ENCODE measurements around the gene LILRB2. TPM values are rescaled to one million over a fixed set of nuclear protein-coding genes. Genes with fewer than 3 reads are reported as not detected.
A peak's percentile ranks its signal among the peaks of the same experiment; 100 is the strongest.
"Not testable (repeated sequence)": the region's sequence is repeated elsewhere in the genome, so short reads cannot be mapped to it uniquely, and the experiment has no call there.

LILRB2 gene
- total RNA-seq, 1 experiment from 2014 or later: not detected

DNA sequence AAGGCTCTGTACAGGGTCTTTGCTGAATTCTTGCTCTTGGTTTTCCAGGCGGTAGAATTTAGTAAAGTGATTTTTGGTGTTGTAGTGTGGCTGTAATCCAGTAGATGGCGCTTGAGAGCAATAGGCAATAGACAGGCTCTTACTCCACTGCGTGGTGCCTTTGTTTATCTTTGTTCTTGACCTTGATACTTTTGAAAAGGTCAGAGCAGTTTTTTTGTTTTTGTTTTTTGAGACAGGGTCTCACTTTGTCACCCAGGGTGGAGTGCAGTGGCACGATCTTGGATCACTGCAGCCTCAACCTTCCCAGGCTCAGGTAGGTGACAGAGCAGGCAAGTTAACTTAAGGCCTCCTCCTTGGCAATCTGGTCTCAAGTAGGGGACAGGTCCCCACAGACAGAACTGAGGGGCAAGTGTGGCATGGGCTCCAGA is 44.3 kb upstream of the LILRB2 start:
- no peak overlapping the region for H3K27ac ChIP-seq (ENCODE audit: low read depth, low read length, poor library complexity, severe bottlenecking)
- no peaks in the 10 kb centered on the region for H3K36me3 ChIP-seq (ENCODE audit: insufficient read depth, low read length, poor library complexity, severe bottlenecking)
- no peaks in the 10 kb centered on the region for H3K9me3 ChIP-seq (ENCODE audit: low read depth, low read length, poor library complexity, severe bottlenecking)
- ChIA-PET POLR2A (ENCODE audit: low non-redundant PET) (no interaction called here), CTCF (interaction anchor here (0.6 to 1.1 kb wide), 2 partner anchors 8 to 61 kb away, joined by 3 to 9 read pairs; no protein-coding TSS in a partner anchor)
- peaks cover 10% of the 10 kb centered on the region for H3K27me3 ChIP-seq (replicated peaks; ENCODE audit: insufficient read depth, low read depth, low read length, poor library complexity)
- TF ChIP-seq, protein P1, sequence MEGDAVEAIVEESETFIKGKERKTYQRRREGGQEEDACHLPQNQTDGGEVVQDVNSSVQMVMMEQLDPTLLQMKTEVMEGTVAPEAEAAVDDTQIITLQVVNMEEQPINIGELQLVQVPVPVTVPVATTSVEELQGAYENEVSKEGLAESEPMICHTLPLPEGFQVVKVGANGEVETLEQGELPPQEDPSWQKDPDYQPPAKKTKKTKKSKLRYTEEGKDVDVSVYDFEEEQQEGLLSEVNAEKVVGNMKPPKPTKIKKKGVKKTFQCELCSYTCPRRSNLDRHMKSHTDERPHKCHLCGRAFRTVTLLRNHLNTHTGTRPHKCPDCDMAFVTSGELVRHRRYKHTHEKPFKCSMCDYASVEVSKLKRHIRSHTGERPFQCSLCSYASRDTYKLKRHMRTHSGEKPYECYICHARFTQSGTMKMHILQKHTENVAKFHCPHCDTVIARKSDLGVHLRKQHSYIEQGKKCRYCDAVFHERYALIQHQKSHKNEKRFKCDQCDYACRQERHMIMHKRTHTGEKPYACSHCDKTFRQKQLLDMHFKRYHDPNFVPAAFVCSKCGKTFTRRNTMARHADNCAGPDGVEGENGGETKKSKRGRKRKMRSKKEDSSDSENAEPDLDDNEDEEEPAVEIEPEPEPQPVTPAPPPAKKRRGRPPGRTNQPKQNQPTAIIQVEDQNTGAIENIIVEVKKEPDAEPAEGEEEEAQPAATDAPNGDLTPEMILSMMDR (conservative IDR thresholded peaks at IDR 0.05; ENCODE audit: low read depth, low read length): peak; percentile 87
- no peak for TF ChIP-seq EZH2 (IDR thresholded peaks at IDR 0.05; ENCODE audit: borderline replicate concordance, low read depth, low read length, poor library complexity, severe bottlenecking)
- no TSS peak for BruUV-seq (replicated peaks)
- H3K4me3 ChIP-seq (ENCODE audit: low read depth, low read length, poor library complexity, severe bottlenecking): no peak overlapping the region
- intact Hi-C loops (cut with micrococcal nuclease; ENCODE audit: unreplicated experiment): loop anchor here (1.0 kb wide), 1 partner anchor 66 kb away; no protein-coding TSS in a partner anchor
- H3K4me1 ChIP-seq (ENCODE audit: insufficient read depth, low read length, poor library complexity, severe bottlenecking): no peaks in the 10 kb centered on the region
- DNase-seq (ENCODE audit: low spot score): peak; percentile 52

DNA sequence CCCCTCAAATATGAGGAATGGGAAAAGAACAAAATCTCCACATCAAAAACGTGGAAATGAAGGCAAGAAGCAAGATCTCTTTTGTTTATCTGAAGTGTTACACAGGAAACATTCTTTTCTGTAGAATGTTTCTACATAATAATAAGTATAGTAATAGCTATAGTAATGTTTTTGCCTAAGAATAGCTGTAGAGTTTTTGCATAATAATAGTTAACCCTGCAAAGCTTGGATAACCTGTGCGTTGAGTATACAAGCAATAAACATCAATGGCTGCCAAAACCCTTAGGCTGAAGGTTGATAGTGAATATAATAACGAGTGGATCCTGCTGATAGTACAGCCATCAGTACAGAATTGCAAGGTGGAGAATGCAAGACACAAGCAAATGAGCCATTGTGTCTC is 43.2 kb upstream of the LILRB2 start:
- no TSS peak for BruUV-seq (replicated peaks)
- Histone ChIP-seq H3K9me3 (ENCODE audit: low read depth, low read length, poor library complexity, severe bottlenecking) (no peaks in the 10 kb centered on the region), H3K27me3 (replicated peaks; ENCODE audit: insufficient read depth, low read depth, low read length, poor library complexity) (peaks cover 21% of the 10 kb centered on the region), H3K4me3 (ENCODE audit: low read depth, low read length, poor library complexity, severe bottlenecking) (no peak overlapping the region), H3K4me1 (ENCODE audit: insufficient read depth, low read length, poor library complexity, severe bottlenecking) (no peaks in the 10 kb centered on the region), H3K27ac (ENCODE audit: low read depth, low read length, poor library complexity, severe bottlenecking) (no peak overlapping the region), H3K36me3 (ENCODE audit: insufficient read depth, low read length, poor library complexity, severe bottlenecking) (no peaks in the 10 kb centered on the region)
- POLR2A ChIA-PET (ENCODE audit: low non-redundant PET): no interaction called here
- TF ChIP-seq, protein P1 (conservative IDR thresholded peaks at IDR 0.05; ENCODE audit: low read depth, low read length): no peak
- no peak for TF ChIP-seq EZH2 (IDR thresholded peaks at IDR 0.05; ENCODE audit: borderline replicate concordance, low read depth, low read length, poor library complexity, severe bottlenecking)
- intact Hi-C loops (cut with micrococcal nuclease; ENCODE audit: unreplicated experiment): no loop called here
- CTCF ChIA-PET: no interaction called here
- no peak for DNase-seq (ENCODE audit: low spot score)

DNA sequence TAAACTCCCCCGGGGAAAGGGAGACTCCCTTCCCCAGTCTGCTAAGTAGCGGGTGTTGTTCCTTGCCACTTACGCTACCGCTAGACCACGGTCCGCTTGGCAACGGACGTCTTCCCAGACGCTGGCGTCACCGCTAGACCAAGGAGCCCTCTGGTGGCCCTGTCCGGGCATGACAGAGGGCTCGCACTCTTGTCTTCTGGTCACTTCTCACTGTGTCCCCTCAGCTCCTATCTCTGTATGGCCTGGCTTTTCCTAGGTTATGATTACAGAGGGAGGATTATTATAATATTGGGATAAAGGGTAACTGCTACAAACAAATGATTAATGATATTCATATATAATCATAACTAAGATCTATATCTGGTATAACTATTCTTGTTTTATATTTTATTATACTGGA is 42.0 kb upstream of the LILRB2 start:
- BruUV-seq (replicated peaks); H3K4me3 ChIP-seq (ENCODE audit: low read depth, low read length, poor library complexity, severe bottlenecking); H3K4me1 ChIP-seq (ENCODE audit: insufficient read depth, low read length, poor library complexity, severe bottlenecking); DNase-seq (ENCODE audit: low spot score); POLR2A ChIA-PET (ENCODE audit: low non-redundant PET); H3K9me3 ChIP-seq (ENCODE audit: low read depth, low read length, poor library complexity, severe bottlenecking); H3K27ac ChIP-seq (ENCODE audit: low read depth, low read length, poor library complexity, severe bottlenecking); H3K36me3 ChIP-seq (ENCODE audit: insufficient read depth, low read length, poor library complexity, severe bottlenecking); intact Hi-C loops (cut with micrococcal nuclease; ENCODE audit: unreplicated experiment): not testable (repeated sequence)
- H3K27me3 ChIP-seq (replicated peaks; ENCODE audit: insufficient read depth, low read depth, low read length, poor library complexity): peaks cover 30% of the 10 kb centered on the region
- CTCF ChIA-PET: interaction anchor here (0.6 kb wide), 1 partner anchor 69 kb away, joined by 10 read pairs; no protein-coding TSS in a partner anchor

DNA sequence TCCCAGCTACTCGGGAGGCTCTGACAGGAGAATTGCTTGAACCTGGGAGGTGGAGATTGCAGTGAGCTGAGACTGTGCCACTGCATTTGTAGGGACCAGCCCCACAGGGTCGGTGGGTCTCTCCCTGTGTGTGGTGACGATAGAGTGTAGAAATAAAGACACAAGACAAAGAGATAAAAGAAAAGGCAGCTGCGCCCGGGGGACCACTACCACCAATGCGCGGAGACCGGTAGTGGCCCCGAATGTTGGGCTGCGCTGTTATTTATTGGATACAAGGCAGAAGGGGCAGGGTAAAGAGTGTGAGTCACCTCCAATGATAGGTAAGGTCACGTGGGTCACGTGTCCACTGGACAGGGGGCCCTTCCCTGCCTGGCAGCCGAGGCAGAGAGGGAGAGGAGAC is 41.4 kb upstream of the LILRB2 start:
- CTCF ChIA-PET: interaction anchor here (0.6 kb wide), 1 partner anchor 19 kb away, joined by 4 read pairs; no protein-coding TSS in a partner anchor
- H3K36me3 ChIP-seq (ENCODE audit: insufficient read depth, low read length, poor library complexity, severe bottlenecking); DNase-seq (ENCODE audit: low spot score); H3K9me3 ChIP-seq (ENCODE audit: low read depth, low read length, poor library complexity, severe bottlenecking); BruUV-seq (replicated peaks); H3K4me3 ChIP-seq (ENCODE audit: low read depth, low read length, poor library complexity, severe bottlenecking); H3K4me1 ChIP-seq (ENCODE audit: insufficient read depth, low read length, poor library complexity, severe bottlenecking); intact Hi-C loops (cut with micrococcal nuclease; ENCODE audit: unreplicated experiment); H3K27ac ChIP-seq (ENCODE audit: low read depth, low read length, poor library complexity, severe bottlenecking); POLR2A ChIA-PET (ENCODE audit: low non-redundant PET): not testable (repeated sequence)
- H3K27me3 ChIP-seq (replicated peaks; ENCODE audit: insufficient read depth, low read depth, low read length, poor library complexity): peaks cover 36% of the 10 kb centered on the region
